Smooth muscle cell (in vitro differentiated cells): ENCODE measurements around the gene COL4A2. TPM values are rescaled to one million over a fixed set of nuclear protein-coding genes. Genes with fewer than 3 reads are reported as not detected.

ENCODE experiments used
- DNase-seq: peaks from one replicate; lab custom pipeline; 2025; ENCODE audit not compliant: unreplicated experiment; lab: John Stamatoyannopoulos, UW
- H2AFZ ChIP-seq: fragments of 200-600 bp; sonication (generic); 2 replicates; pipeline ENCODE4 v1.6.0; 2016; ENCODE audit warnings: antibody characterized with exemption, low read depth, mild to moderate bottlenecking
- H3F3A ChIP-seq: fragments of 200-600 bp; sonication (generic); 2 replicates; pipeline ENCODE4 v1.6.0; 2017; ENCODE audit warnings: antibody characterized with exemption, low read depth
- H3K27ac ChIP-seq: fragments of 200-600 bp; sonication (generic); 2 replicates; pipeline ENCODE4 v1.5.1; 2016; ENCODE audit warnings: low read depth, mild to moderate bottlenecking
- H3K27me3 ChIP-seq: fragments of 200-600 bp; sonication (generic); 2 replicates; pipeline ENCODE4 v1.6.1; 2016; ENCODE audit warnings: low read depth, mild to moderate bottlenecking
- H3K36me3 ChIP-seq: fragments of 200-600 bp; sonication (generic); 2 replicates; pipeline ENCODE4 v1.5.1; 2016; ENCODE audit warnings: low read depth
- H3K4me1 ChIP-seq: fragments of 200-600 bp; sonication (generic); 2 replicates; pipeline ENCODE4 v1.5.1; 2016; ENCODE audit warnings: low read depth
- H3K4me2 ChIP-seq: fragments of 200-600 bp; sonication (generic); 2 replicates; pipeline ENCODE4 v1.6.0; 2016; ENCODE audit warnings: mild to moderate bottlenecking
- H3K4me3 ChIP-seq: fragments of 200-600 bp; sonication (generic); 2 replicates; pipeline ENCODE4 v1.5.1; 2016; ENCODE audit warnings: mild to moderate bottlenecking
- H3K79me2 ChIP-seq: fragments of 200-600 bp; sonication (generic); 2 replicates; pipeline ENCODE4 v1.6.0; 2016; ENCODE audit warnings: low read depth, mild to moderate bottlenecking
- H3K9ac ChIP-seq: fragments of 200-600 bp; sonication (generic); 2 replicates; pipeline ENCODE4 v1.6.0; 2016; ENCODE audit warnings: low read depth
- H3K9me3 ChIP-seq: fragments of 200-600 bp; sonication (generic); replicated peaks from 2 replicates; pipeline ENCODE4 v1.5.1; 2016; ENCODE audit warnings: low read depth
- H4K20me1 ChIP-seq: fragments of 200-600 bp; sonication (generic); 2 replicates; pipeline ENCODE4 v1.6.0; 2016; ENCODE audit warnings: low read depth
- WGBS: methylation state at CpG from one replicate; pipeline ENCODE4 v1.1.7; 2016; ENCODE audit warnings: low lambda C conversion rate; 5-methylcytosine and 5-hydroxymethylcytosine counted together
- polyA plus RNA-seq: library from polyadenylated mRNA; unstranded; fragments of >200 nt; fragmentation: Nextera tagmentation; extraction: Ambion mirVana; gene quantifications from 2 replicates; pipeline ENCODE4 v1.2.1, GENCODE V29; 2016
- total RNA-seq: library from RNA; depleted of rRNA; stranded (reverse); fragments of >200 nt; gene quantifications from 2 replicates; pipeline ENCODE4 v1.2.3, GENCODE V29; 2014
- TF ChIP-seq, protein P1 (sequence below): fragments of 200-600 bp; sonication (generic); IDR thresholded peaks from 2 replicates; pipeline ENCODE4 v1.5.1; 2017; ENCODE audit warnings: borderline replicate concordance, mild to moderate bottlenecking, antibody characterized with exemption; ENCODE audit not compliant: insufficient read depth, poor library complexity, severe bottlenecking

The COL4A2 gene
- total and polyA plus RNA-seq, 2 experiments from 2014 or later = 1,456 to 2,786 TPM

DNA sequence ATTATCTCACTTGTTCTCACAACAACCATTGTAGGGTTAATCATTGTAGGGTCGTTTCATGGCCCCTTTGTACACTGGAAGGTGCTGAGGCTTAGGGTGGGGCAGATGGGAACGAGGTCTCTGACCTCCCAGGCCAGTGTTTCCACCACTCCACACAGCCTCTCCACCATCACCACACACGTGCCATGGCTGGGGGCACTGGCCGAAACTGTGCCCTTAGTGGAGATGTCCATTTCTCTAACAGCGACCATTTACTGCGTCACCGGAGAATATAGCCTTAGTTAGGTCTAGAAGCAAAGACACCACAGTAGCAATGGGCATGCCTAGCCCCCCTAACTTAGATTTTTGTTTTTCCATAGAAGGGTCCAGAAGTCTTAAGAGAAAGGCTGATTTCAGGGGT lies 36.6 kb upstream of the COL4A2 start:
- no peak overlapping the region for H3K4me3 ChIP-seq
- H3K4me1 ChIP-seq = peaks cover 29% of the 10 kb centered on the region
- H3K9ac ChIP-seq = no peak overlapping the region
- H3K79me2 ChIP-seq = peaks cover 99% of the 10 kb centered on the region
- H3K27me3 ChIP-seq = no peaks in the 10 kb centered on the region
- peaks cover 4% of the 10 kb centered on the region for H3K36me3 ChIP-seq
- no peaks in the 10 kb centered on the region for H3K9me3 ChIP-seq
- WGBS = 85% methylated on average over 7 of the region's 7 CpGs
- H2AFZ ChIP-seq = no peak overlapping the region
- DNase-seq = no peak
- peak overlapping the region; percentile 56 for H3K27ac ChIP-seq
- no peak overlapping the region for H3K4me2 ChIP-seq
- peaks cover 100% of the 10 kb centered on the region for H4K20me1 ChIP-seq
- TF ChIP-seq, protein P1, sequence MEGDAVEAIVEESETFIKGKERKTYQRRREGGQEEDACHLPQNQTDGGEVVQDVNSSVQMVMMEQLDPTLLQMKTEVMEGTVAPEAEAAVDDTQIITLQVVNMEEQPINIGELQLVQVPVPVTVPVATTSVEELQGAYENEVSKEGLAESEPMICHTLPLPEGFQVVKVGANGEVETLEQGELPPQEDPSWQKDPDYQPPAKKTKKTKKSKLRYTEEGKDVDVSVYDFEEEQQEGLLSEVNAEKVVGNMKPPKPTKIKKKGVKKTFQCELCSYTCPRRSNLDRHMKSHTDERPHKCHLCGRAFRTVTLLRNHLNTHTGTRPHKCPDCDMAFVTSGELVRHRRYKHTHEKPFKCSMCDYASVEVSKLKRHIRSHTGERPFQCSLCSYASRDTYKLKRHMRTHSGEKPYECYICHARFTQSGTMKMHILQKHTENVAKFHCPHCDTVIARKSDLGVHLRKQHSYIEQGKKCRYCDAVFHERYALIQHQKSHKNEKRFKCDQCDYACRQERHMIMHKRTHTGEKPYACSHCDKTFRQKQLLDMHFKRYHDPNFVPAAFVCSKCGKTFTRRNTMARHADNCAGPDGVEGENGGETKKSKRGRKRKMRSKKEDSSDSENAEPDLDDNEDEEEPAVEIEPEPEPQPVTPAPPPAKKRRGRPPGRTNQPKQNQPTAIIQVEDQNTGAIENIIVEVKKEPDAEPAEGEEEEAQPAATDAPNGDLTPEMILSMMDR = no peak
- peaks cover 74% of the 10 kb centered on the region for H3F3A ChIP-seq

DNA sequence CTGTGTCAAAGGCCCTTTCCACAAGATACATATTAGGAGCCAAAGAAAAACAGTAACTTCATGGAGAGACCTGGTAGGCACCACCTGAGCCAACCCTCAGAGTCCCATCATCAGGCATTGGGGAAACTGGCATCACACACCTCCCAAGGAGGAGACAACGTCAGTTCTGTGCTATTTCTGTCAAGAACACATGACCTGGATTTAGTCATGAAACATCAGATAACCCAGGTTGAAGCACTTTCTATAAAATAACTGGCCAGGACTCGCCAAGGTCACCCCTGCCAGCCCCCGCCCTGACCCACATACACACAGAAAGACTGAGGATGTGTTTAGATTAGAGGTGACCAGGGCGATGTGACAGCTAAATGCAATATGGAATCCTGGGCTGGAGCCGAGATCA lies 35.8 kb upstream of the COL4A2 start:
- no peak overlapping the region for H3K9ac ChIP-seq
- peaks cover 75% of the 10 kb centered on the region for H3F3A ChIP-seq
- H3K36me3 ChIP-seq = peaks cover 4% of the 10 kb centered on the region
- H2AFZ ChIP-seq = no peak overlapping the region
- no peaks in the 10 kb centered on the region for H3K27me3 ChIP-seq
- no peak for DNase-seq
- no peak overlapping the region for H3K4me2 ChIP-seq
- TF ChIP-seq, protein P1 = no peak
- H3K27ac ChIP-seq = peak overlapping the region; percentile 56
- WGBS = 81% methylated on average over 5 of the region's 5 CpGs
- H3K4me1 ChIP-seq = peaks cover 21% of the 10 kb centered on the region
- peaks cover 100% of the 10 kb centered on the region for H4K20me1 ChIP-seq
- no peaks in the 10 kb centered on the region for H3K9me3 ChIP-seq
- H3K4me3 ChIP-seq = no peak overlapping the region
- peaks cover 100% of the 10 kb centered on the region for H3K79me2 ChIP-seq

DNA sequence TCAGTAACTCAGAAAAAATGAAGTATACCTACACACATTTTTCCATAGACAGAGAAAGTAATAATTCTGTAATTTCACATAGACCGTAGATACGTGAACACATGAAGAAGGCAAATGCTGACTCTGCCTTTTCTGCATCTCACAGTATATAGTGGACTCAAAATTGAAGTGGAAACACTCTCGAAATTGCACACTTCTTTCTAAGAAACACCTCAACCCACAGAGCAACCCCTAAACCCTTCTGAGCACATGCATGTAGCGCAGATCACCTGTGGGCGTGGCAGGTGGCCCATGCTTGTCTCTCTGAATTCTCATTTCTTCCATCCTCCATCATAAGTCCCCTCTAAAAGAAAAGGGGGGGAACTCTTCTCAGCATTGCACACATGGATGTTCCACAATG lies 34.9 kb upstream of the COL4A2 start:
- Histone ChIP-seq H3K27me3 (no peaks in the 10 kb centered on the region), H3K9ac (no peak overlapping the region), H3K4me3 (no peak overlapping the region), H3K4me2 (no peak overlapping the region), H3K9me3 (no peaks in the 10 kb centered on the region), H3K79me2 (peaks cover 100% of the 10 kb centered on the region), H3K36me3 (peaks cover 4% of the 10 kb centered on the region), H4K20me1 (peaks cover 100% of the 10 kb centered on the region), H2AFZ (no peak overlapping the region), H3F3A (peaks cover 74% of the 10 kb centered on the region), H3K4me1 (peaks cover 12% of the 10 kb centered on the region), H3K27ac (peak overlapping the region; percentile 56)
- DNase-seq = no peak
- TF ChIP-seq, protein P1 = no peak
- WGBS = 98% methylated on average over 5 of the region's 5 CpGs

DNA sequence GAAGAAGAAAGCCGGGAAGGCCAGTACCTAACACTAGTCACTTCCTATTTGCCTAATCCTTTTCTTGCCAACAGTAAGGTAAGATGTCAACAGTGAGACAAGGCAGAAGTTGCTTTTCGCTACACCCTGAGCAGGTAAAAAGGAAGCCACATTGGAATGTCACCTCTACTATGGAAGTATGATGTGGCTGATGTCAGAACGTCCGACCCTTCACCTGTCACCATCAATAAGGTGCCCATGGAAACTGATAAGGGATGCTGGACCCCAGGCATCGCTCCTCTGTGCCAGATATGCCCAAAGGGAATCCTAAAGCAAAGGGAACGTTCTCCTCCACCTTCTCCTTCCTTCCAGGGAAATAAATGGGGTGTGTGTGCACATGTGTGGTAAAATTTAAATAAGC lies 34.4 kb upstream of the COL4A2 start:
- no peak overlapping the region for H2AFZ ChIP-seq

More for the DNA sequence above, 34.4 kb upstream of the COL4A2 start:
- H3K4me2 ChIP-seq = no peak overlapping the region
- no peak overlapping the region for H3K9ac ChIP-seq
- H3K9me3 ChIP-seq = no peaks in the 10 kb centered on the region
- H4K20me1 ChIP-seq = peaks cover 100% of the 10 kb centered on the region
- H3K27me3 ChIP-seq = no peaks in the 10 kb centered on the region
- H3K79me2 ChIP-seq = peaks cover 100% of the 10 kb centered on the region
- TF ChIP-seq, protein P1 = no peak
- H3K27ac ChIP-seq = peak overlapping the region; percentile 44
- peaks cover 74% of the 10 kb centered on the region for H3F3A ChIP-seq
- no peak for DNase-seq
- H3K4me3 ChIP-seq = no peak overlapping the region
- 95% methylated on average over 6 of the region's 6 CpGs for WGBS
- H3K36me3 ChIP-seq = peaks cover 4% of the 10 kb centered on the region
- peaks cover 8% of the 10 kb centered on the region for H3K4me1 ChIP-seq
